HepG2 (cell line): Measurements from ENCODE around the gene CAMKMT. TPM values are rescaled to one million over a fixed set of nuclear protein-coding genes. Genes with fewer than 3 reads are reported as not detected.

Experiments
- FOXM1 ChIP-seq: sonication (generic); formaldehyde crosslinking; IDR thresholded peaks from 2 replicates; pipeline ENCODE4 v1.5.0; 2020; ENCODE audit warnings: missing genetic modification reagents
- KAT8 ChIP-seq: IDR thresholded peaks from 2 replicates; pipeline ENCODE4 v1.6.1; 2016; ENCODE audit warnings: missing genetic modification reagents, missing compliant biosample characterization
- KDM5B ChIP-seq: sonication (generic); formaldehyde crosslinking; IDR thresholded peaks from 2 replicates; pipeline ENCODE4 v1.4.0; 2020; ENCODE audit warnings: missing genetic modification reagents, mild to moderate bottlenecking, borderline replicate concordance
- MEF2D ChIP-seq: sonication (generic); formaldehyde crosslinking; IDR thresholded peaks from 2 replicates; pipeline ENCODE4 v1.5.1; 2020; ENCODE audit warnings: mild to moderate bottlenecking, missing genetic modification reagents
- MZF1 ChIP-seq: sonication (generic); formaldehyde crosslinking; IDR thresholded peaks from 2 replicates; pipeline ENCODE4 v1.8.1; 2023; ENCODE audit warnings: mild to moderate bottlenecking, missing genetic modification reagents, borderline replicate concordance
- PHB2 ChIP-seq: fragments of 450-650 bp; IDR thresholded peaks from 2 replicates; pipeline ENCODE4 v1.6.1; 2018; ENCODE audit not compliant: partially characterized antibody
- SNAPC5 ChIP-seq: sonication (generic); formaldehyde crosslinking; IDR thresholded peaks from 2 replicates; pipeline ENCODE4 v1.8.1; 2023; ENCODE audit warnings: mild to moderate bottlenecking, missing genetic modification reagents, borderline replicate concordance
- TEAD3 ChIP-seq: optimal IDR thresholded peaks from 2 replicates; pipeline ENCODE3; 2016; ENCODE audit warnings: borderline replicate concordance
- THRA ChIP-seq: sonication (generic); formaldehyde crosslinking; IDR thresholded peaks from 2 replicates; pipeline ENCODE4 v1.4.0; 2020; ENCODE audit warnings: missing genetic modification reagents, borderline replicate concordance
- YEATS2 ChIP-seq: sonication (generic); formaldehyde crosslinking; IDR thresholded peaks from 2 replicates; pipeline ENCODE4 v1.4.0; 2020; ENCODE audit warnings: missing genetic modification reagents, borderline replicate concordance
- ZNF468 ChIP-seq: sonication (generic); formaldehyde crosslinking; IDR thresholded peaks from 2 replicates; pipeline ENCODE4 v1.8.0; 2022; ENCODE audit warnings: mild to moderate bottlenecking, moderate library complexity, missing genetic modification reagents
- ZNF672 ChIP-seq: sonication (generic); formaldehyde crosslinking; IDR thresholded peaks from 2 replicates; pipeline ENCODE4 v1.8.1; 2022; ENCODE audit warnings: missing genetic modification reagents
- ZNF775 ChIP-seq: sonication (generic); formaldehyde crosslinking; IDR thresholded peaks from 2 replicates; pipeline ENCODE4 v1.4.0; 2020; ENCODE audit warnings: missing genetic modification reagents, mild to moderate bottlenecking, moderate library complexity, borderline replicate concordance
- polyA plus RNA-seq, 8 experiments: library from polyadenylated mRNA; depleted of rRNA in 3 of 8; stranded (reverse) in 7 of 8; unstranded in 1 of 8; fragments of >200 nt; fragmentation: Illumina TruSeq in 4 of 8; extraction: Trizol in 4 of 8; gene quantifications; 2 replicates each; pipeline versions ENCODE4 v1.2.1 to v1.2.3, GENCODE V29; 2011 to 2016; ENCODE audit warnings: low read depth in 4 of 8, missing spikeins in 1 of 8, mixed read lengths in 1 of 8; ENCODE audit not compliant: insufficient read depth in 1 of 8
- total RNA-seq, 5 experiments: library from RNA; depleted of rRNA; stranded (reverse); fragments of >200 nt; fragmentation: Illumina TruSeq; extraction: Trizol; gene quantifications; 2 replicates each; pipeline ENCODE4 v1.2.3, GENCODE V29; 2016; ENCODE audit warnings: low read depth in 1 of 5
- TF ChIP-seq, protein P1 (sequence below): sonication (generic); formaldehyde crosslinking; IDR thresholded peaks from 2 replicates; pipeline ENCODE4 v1.9.0; 2021; ENCODE audit warnings: mild to moderate bottlenecking, missing genetic modification reagents
- TF ChIP-seq, protein P2 (sequence below): IDR thresholded peaks from 2 replicates; pipeline ENCODE4 v1.6.1; 2018; ENCODE audit warnings: missing genetic modification reagents
- TF ChIP-seq, protein P3 (sequence below): IDR thresholded peaks from 2 replicates; pipeline ENCODE4 v1.6.1; 2016; ENCODE audit warnings: low read depth, control low read depth
- TF ChIP-seq, protein P4 (sequence below): sonication (generic); formaldehyde crosslinking; IDR thresholded peaks from 2 replicates; pipeline ENCODE4 v1.8.0; 2022; ENCODE audit warnings: mild to moderate bottlenecking, missing genetic modification reagents, moderate library complexity

Gene CAMKMT
- total and polyA plus RNA-seq, 2 of the 13 experiments (the other 11 are each of a cell fraction or from before 2014, with no cell fraction given) = 6.9 to 20.8 TPM

DNA sequence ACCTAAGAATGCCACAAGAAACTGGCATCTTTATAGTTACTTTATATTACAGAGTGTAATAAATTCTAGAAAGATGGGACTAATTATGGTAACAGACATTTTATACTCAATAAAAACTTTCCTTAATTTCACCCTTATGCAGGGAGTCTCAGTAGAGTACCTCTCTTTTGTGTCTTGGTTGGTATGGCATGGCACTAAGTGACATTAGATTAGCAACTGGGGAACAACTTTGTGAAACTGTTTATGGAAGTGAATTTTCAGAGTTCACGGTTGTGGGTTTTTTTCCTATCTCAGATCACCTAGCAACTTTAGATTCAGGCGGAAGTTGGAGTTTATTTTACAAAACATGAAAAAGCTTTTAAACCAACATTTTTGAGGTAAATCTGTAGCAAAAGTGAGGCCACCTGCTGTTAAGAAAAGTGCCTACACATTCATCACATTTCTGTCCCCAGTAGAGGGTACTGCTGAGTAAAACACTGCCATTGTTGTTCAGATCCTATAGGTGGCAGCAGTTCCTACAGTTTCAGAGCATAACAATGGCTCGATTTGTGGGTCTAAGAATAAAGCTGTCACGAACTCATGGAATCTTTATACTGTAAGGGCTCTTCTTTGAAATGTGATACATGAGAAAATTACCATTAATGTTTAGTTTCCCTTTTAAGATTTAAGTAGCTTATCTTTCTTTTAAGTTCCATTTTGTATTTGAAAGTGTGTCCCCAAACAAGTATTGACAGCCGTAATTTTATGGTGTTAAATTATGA, 117.6 kb downstream of the CAMKMT start (continued):
- TF ChIP-seq, protein P1, sequence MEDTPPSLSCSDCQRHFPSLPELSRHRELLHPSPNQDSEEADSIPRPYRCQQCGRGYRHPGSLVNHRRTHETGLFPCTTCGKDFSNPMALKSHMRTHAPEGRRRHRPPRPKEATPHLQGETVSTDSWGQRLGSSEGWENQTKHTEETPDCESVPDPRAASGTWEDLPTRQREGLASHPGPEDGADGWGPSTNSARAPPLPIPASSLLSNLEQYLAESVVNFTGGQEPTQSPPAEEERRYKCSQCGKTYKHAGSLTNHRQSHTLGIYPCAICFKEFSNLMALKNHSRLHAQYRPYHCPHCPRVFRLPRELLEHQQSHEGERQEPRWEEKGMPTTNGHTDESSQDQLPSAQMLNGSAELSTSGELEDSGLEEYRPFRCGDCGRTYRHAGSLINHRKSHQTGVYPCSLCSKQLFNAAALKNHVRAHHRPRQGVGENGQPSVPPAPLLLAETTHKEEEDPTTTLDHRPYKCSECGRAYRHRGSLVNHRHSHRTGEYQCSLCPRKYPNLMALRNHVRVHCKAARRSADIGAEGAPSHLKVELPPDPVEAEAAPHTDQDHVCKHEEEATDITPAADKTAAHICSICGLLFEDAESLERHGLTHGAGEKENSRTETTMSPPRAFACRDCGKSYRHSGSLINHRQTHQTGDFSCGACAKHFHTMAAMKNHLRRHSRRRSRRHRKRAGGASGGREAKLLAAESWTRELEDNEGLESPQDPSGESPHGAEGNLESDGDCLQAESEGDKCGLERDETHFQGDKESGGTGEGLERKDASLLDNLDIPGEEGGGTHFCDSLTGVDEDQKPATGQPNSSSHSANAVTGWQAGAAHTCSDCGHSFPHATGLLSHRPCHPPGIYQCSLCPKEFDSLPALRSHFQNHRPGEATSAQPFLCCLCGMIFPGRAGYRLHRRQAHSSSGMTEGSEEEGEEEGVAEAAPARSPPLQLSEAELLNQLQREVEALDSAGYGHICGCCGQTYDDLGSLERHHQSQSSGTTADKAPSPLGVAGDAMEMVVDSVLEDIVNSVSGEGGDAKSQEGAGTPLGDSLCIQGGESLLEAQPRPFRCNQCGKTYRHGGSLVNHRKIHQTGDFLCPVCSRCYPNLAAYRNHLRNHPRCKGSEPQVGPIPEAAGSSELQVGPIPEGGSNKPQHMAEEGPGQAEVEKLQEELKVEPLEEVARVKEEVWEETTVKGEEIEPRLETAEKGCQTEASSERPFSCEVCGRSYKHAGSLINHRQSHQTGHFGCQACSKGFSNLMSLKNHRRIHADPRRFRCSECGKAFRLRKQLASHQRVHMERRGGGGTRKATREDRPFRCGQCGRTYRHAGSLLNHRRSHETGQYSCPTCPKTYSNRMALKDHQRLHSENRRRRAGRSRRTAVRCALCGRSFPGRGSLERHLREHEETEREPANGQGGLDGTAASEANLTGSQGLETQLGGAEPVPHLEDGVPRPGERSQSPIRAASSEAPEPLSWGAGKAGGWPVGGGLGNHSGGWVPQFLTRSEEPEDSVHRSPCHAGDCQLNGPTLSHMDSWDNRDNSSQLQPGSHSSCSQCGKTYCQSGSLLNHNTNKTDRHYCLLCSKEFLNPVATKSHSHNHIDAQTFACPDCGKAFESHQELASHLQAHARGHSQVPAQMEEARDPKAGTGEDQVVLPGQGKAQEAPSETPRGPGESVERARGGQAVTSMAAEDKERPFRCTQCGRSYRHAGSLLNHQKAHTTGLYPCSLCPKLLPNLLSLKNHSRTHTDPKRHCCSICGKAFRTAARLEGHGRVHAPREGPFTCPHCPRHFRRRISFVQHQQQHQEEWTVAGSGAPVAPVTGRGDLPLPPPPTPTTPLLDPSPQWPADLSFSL = no peak
- TF ChIP-seq SNAPC5 (CRISPR knock-in tag) (0 out of 2 replicates have a peak, but pooled peaks have one; percentile 36), ZNF775 (no peak), FOXM1 (no peak), PHB2 (no peak), THRA (peak; percentile 57; the same call in 1 of the 2 replicates), MEF2D (CRISPR knock-in tag) (no peak), ZNF672 (CRISPR knock-in tag) (no peak), KAT8 (CRISPR knock-in tag) (peak; percentile 43; the same call in 1 of the 2 replicates), MZF1 (CRISPR knock-in tag) (no peak), YEATS2 (peak; percentile 76; the same call in 1 of the 2 replicates), ZNF468 (CRISPR knock-in tag) (no peak), KDM5B (CRISPR knock-in tag) (no peak), TEAD3 (CRISPR knock-in tag) (peak; percentile 74)
- TF ChIP-seq, protein P2, sequence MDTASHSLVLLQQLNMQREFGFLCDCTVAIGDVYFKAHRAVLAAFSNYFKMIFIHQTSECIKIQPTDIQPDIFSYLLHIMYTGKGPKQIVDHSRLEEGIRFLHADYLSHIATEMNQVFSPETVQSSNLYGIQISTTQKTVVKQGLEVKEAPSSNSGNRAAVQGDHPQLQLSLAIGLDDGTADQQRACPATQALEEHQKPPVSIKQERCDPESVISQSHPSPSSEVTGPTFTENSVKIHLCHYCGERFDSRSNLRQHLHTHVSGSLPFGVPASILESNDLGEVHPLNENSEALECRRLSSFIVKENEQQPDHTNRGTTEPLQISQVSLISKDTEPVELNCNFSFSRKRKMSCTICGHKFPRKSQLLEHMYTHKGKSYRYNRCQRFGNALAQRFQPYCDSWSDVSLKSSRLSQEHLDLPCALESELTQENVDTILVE = peak; percentile 72; the same call in 1 of the 2 replicates
- TF ChIP-seq, protein P3, sequence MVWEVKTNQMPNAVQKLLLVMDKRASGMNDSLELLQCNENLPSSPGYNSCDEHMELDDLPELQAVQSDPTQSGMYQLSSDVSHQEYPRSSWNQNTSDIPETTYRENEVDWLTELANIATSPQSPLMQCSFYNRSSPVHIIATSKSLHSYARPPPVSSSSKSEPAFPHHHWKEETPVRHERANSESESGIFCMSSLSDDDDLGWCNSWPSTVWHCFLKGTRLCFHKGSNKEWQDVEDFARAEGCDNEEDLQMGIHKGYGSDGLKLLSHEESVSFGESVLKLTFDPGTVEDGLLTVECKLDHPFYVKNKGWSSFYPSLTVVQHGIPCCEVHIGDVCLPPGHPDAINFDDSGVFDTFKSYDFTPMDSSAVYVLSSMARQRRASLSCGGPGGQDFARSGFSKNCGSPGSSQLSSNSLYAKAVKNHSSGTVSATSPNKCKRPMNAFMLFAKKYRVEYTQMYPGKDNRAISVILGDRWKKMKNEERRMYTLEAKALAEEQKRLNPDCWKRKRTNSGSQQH (CRISPR knock-in tag) = no peak
- TF ChIP-seq, protein P4, sequence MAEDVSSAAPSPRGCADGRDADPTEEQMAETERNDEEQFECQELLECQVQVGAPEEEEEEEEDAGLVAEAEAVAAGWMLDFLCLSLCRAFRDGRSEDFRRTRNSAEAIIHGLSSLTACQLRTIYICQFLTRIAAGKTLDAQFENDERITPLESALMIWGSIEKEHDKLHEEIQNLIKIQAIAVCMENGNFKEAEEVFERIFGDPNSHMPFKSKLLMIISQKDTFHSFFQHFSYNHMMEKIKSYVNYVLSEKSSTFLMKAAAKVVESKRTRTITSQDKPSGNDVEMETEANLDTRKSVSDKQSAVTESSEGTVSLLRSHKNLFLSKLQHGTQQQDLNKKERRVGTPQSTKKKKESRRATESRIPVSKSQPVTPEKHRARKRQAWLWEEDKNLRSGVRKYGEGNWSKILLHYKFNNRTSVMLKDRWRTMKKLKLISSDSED (CRISPR knock-in tag) = no peak
